Measurements from ENCODE around the gene EPOP. TPM values are rescaled to one million over a fixed set of nuclear protein-coding genes. Genes with fewer than 3 reads are reported as not detected.

EPOP gene
- total and polyA plus RNA-seq, 2 of the 8 experiments (the other 6 are each of a cell fraction or from before 2014, with no cell fraction given) = 1.5 to 3.3 TPM

DNA sequence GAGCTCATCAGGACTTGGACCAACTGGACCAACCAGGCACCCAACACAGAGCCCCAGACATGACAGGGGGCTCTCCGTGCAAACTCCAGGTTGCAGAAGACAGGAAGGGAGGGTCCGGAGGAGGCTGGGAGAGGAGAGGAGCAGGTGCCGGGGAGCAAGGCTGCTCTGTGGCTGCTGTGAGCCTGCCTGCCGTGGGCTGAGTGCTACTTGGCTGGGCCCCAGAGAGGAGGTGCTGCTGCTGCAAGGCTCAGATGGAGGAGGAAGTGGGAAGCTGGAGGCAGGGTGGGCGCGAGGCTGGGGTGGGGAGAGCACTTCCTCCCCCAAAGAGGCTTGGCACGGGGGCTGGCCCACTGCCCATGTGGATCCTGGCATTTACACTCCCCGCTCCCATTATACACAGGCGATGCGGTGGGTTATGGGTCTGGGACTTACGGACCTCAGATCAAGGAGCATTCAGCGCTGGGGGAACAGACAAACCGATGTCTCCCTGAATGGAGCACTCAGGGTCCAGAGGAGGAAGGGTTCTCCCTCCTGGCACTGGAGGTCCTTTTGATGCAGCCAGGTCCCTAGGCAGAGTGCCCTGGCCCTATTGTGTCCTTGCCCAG lies 15.9 kb downstream of the EPOP start:
- no peak overlapping the region for H4K5ac ChIP-seq (ENCODE audit: insufficient read length, low read depth, low read length)
- peaks cover 0 to 3% (median 0%) of the 10 kb centered on the region in 4 experiments; a peak in 2 of 7 replicates for H3K27me3 ChIP-seq (replicated peaks in 1 of 4; ENCODE audit: control insufficient read depth in 3 of 4, extremely low read depth in 1 of 4, insufficient read depth in 3 of 4, low read length in 3 of 4)
- no peak overlapping the region for H3K4me3 ChIP-seq (ENCODE audit: extremely low read depth in 1 of 4, insufficient read depth in 2 of 4, low read depth in 3 of 4, low read length in 4 of 4)
- H2BK120ac ChIP-seq (replicated peaks; ENCODE audit: low read depth, low read length) = no peak overlapping the region
- POLR2A ChIA-PET (ENCODE audit: partially characterized antibody) = interaction anchor here (0.7 to 2.8 kb wide), 2 partner anchors 8 to 12 kb away, joined by 4 to 10 read pairs; no protein-coding TSS in a partner anchor
- H3K79me1 ChIP-seq (ENCODE audit: low read depth, low read length) = no peaks in the 10 kb centered on the region
- no peak overlapping the region for H2AK5ac ChIP-seq (ENCODE audit: low read depth, low read length)
- no peak overlapping the region for H3K14ac ChIP-seq (ENCODE audit: insufficient read length)
- H3K18ac ChIP-seq (ENCODE audit: extremely low read depth, low read length) = no peak overlapping the region
- H4K91ac ChIP-seq (replicated peaks; ENCODE audit: insufficient read length, low read length) = no peak overlapping the region
- no peak overlapping the region for H3K56ac ChIP-seq (replicated peaks; ENCODE audit: insufficient read length, low read depth, low read length)
- peaks cover 0 to 20% (median 6%) of the 10 kb centered on the region in 4 experiments; a peak in 6 of 7 replicates for H3K4me1 ChIP-seq (replicated peaks in 1 of 4; ENCODE audit: control insufficient read depth in 3 of 4, insufficient read depth in 4 of 4, low read length in 3 of 4)
- H2BK15ac ChIP-seq (ENCODE audit: low read length) = no peak overlapping the region
- H3K23me2 ChIP-seq (ENCODE audit: low read depth, low read length) = no peaks in the 10 kb centered on the region
- no peaks in the 10 kb centered on the region; a peak in 1 of 8 replicates for H3K36me3 ChIP-seq (ENCODE audit: control insufficient read depth in 2 of 4, insufficient read depth in 4 of 4, low read length in 3 of 4)
- 0 out of 2 replicates have a peak overlapping the region, but pooled peaks have one; percentile 35 for H2BK12ac ChIP-seq (ENCODE audit: low read depth, low read length)
- H3K9ac ChIP-seq (replicated peaks in 1 of 4; ENCODE audit: extremely low read depth in 1 of 4, low read depth in 3 of 4, low read length in 3 of 4) = no peak overlapping the region
- H4K8ac ChIP-seq (ENCODE audit: extremely low read depth, insufficient read depth, low read length) = no peak overlapping the region; the same call in 1 of the 2 replicates
- DNase-seq (ENCODE audit: low read depth in 1 of 2, low spot score in 2 of 2) (no peak), FAIRE-seq (no peak)
- no peaks in the 10 kb centered on the region for H4K20me1 ChIP-seq (replicated peaks in 1 of 2; ENCODE audit: control insufficient read depth in 1 of 2, insufficient read depth in 2 of 2, low read length in 2 of 2)
- WGBS, 2 experiments (ENCODE audit: extremely low coverage in 1 of 2, insufficient coverage in 1 of 2, insufficient read length in 1 of 2, insufficient replicate concordance in 2 of 2, low coverage in 1 of 2, low lambda C conversion rate in 2 of 2, missing lambda C conversion rate in 1 of 2) = 93% methylated on average over 11 of the region's 13 CpGs; no CpG with 5 or more reads in 1 of the 2 experiments
- H2BK5ac ChIP-seq (ENCODE audit: low read depth, low read length) = no peak overlapping the region
- H3K4ac ChIP-seq (replicated peaks; ENCODE audit: insufficient read length, low read depth, low read length) = no peak overlapping the region
- no peak for TF ChIP-seq RFX5 (IDR thresholded peaks at IDR 0.05; ENCODE audit: borderline replicate concordance, low read depth, low read length)
- no peak overlapping the region for H3K27ac ChIP-seq (ENCODE audit: low read depth, low read length)
- H3K9me3 ChIP-seq (ENCODE audit: insufficient read depth in 2 of 2, low read depth in 1 of 2, low read length in 1 of 2) = no peaks in the 10 kb centered on the region
- H3K4me2 ChIP-seq (ENCODE audit: insufficient read depth in 1 of 2, low read depth in 2 of 2, low read length in 2 of 2) = no peak overlapping the region
- H2BK20ac ChIP-seq (ENCODE audit: low read length) = no peak overlapping the region
- H3K79me2 ChIP-seq (ENCODE audit: control insufficient read depth in 1 of 2, insufficient read depth in 2 of 2, low read length in 2 of 2) = no peaks in the 10 kb centered on the region
- CTCF ChIA-PET (ENCODE audit: partially characterized antibody) = interaction anchor here (1.0 to 29.5 kb wide), 7 partner anchors 53 to 381 kb away, joined by 3 to 795 read pairs (median 181); partner anchors contain the start of gene SRCIN1
- H3K23ac ChIP-seq (ENCODE audit: insufficient read length) = no peak overlapping the region
- no peak overlapping the region for H2AFZ ChIP-seq (ENCODE audit: low read length)
